ENCODE data around the gene CPLANE1. TPM values are rescaled to one million over a fixed set of nuclear protein-coding genes. Genes with fewer than 3 reads are reported as not detected.

Gene CPLANE1
- total and polyA plus RNA-seq, 7 experiments from 2014 or later, result 1.1 to 14.7 (median 9.0) TPM

DNA sequence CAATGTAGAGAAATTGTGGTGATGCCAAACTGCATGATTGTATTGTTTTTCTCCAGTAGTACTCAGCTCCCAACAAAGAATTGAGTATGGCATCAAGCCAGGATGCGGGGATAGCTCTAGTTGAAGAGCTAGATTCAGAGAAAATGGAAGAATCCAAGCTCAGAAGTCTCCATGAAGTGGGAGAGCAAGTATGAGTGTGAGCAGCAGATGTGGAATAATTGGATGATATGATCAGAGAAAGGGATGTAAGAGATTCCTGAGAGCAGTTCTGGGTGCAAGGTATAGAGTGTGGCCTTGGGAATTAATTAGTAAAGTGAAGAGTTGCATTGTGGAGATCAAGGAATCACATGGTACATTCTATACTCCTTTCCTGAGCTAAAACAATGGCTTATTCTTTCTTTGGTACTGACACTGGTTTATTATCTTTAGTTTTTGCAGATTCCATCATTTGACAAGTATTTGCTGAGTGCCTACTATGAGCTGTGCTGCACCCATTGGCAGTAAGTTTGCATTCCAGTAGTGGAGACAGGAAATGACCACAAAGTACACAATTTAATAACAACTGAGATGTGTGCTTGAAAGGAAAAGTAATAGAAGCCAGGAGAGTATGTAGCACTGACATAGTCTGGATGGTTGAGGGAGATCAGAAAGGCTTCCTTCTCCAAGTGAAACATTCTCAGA, 177.1 kb downstream of the CPLANE1 start:
- CTCF ChIA-PET, result no interaction called here
- POLR2A ChIA-PET, result no interaction called here
- intact Hi-C loops (cut with micrococcal nuclease), result loop anchor here in 1 of 2 donors (5.0 kb wide), 1 partner anchor 40 kb away; no protein-coding TSS in a partner anchor

DNA sequence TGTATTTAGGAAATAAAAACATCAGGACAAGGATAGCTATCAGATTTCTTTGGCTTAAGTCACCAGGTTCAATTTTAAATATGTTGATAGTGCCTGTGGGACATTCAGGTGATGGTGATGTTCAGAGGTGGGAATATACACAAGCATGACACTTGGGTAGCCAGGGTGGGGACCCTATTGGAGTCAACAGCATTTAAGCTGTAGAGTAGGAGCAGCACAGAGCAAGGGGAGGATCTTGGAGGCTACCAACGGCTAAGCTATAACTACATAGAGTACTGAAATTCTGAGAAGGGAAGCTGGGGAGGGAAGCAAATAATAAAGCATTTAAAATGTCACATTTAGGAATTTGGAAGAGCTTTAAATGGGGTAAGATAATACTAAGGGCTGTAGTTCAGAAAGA, 177.7 kb downstream of the CPLANE1 start:
- Mint-ChIP-seq H3K27me3 (no peaks in the 10 kb centered on the region), H3K9me3 (peaks cover 0 to 2% (median 0%) of the 10 kb centered on the region in 11 donors), H3K36me3 (peaks cover 0 to 2% (median 0%) of the 10 kb centered on the region in 5 donors), H3K4me1 (no peaks in the 10 kb centered on the region), H3K27ac (no peak overlapping the region), H3K4me3 (no peak overlapping the region)
- H3K36me3 ChIP-seq (ENCODE audit: control insufficient read depth in 2 of 3, insufficient read depth in 3 of 3, low read length in 3 of 3), result no peaks in the 10 kb centered on the region
- H3K27ac ChIP-seq (ENCODE audit: low read depth, low read length), result no peak overlapping the region
- no peaks in the 10 kb centered on the region for H3K27me3 ChIP-seq (ENCODE audit: control insufficient read depth in 2 of 2, insufficient read depth in 2 of 2, low read length in 2 of 2)
- ATAC-seq (no peak), DNase-seq (no peak)
- intact Hi-C loops (cut with micrococcal nuclease), result loop anchor here in 1 of 2 donors (5.0 kb wide), 1 partner anchor 41 kb away; no protein-coding TSS in a partner anchor
- ChIA-PET POLR2A (no interaction called here), CTCF (no interaction called here)
- H3K4me3 ChIP-seq (ENCODE audit: low read length), result no peak overlapping the region
- no peaks in the 10 kb centered on the region for H3K4me1 ChIP-seq (ENCODE audit: control insufficient read depth in 2 of 2, insufficient read depth in 2 of 2, low read length in 2 of 2)
- H3K9me3 ChIP-seq (ENCODE audit: control insufficient read depth in 2 of 3, low read length in 3 of 3), result no peaks in the 10 kb centered on the region

More for the DNA sequence above, 177.1 kb downstream of the CPLANE1 start:
- Mint-ChIP-seq H3K36me3 (peaks cover 0 to under 1% (median 0%) of the 10 kb centered on the region in 5 donors), H3K9me3 (peaks cover 0 to 2% (median 0%) of the 10 kb centered on the region in 11 donors), H3K4me3 (no peak overlapping the region), H3K27ac (no peak overlapping the region), H3K27me3 (no peaks in the 10 kb centered on the region), H3K4me1 (no peaks in the 10 kb centered on the region)
- no peak for ATAC-seq
- Histone ChIP-seq H3K4me1 (ENCODE audit: control insufficient read depth in 2 of 2, insufficient read depth in 2 of 2, low read length in 2 of 2) (no peaks in the 10 kb centered on the region), H3K27ac (ENCODE audit: low read depth, low read length) (no peak overlapping the region), H3K9me3 (ENCODE audit: control insufficient read depth in 2 of 3, low read length in 3 of 3) (no peaks in the 10 kb centered on the region), H3K36me3 (ENCODE audit: control insufficient read depth in 2 of 3, insufficient read depth in 3 of 3, low read length in 3 of 3) (no peaks in the 10 kb centered on the region), H3K27me3 (ENCODE audit: control insufficient read depth in 2 of 2, insufficient read depth in 2 of 2, low read length in 2 of 2) (no peaks in the 10 kb centered on the region), H3K4me3 (ENCODE audit: low read length) (no peak overlapping the region)
- no peak for DNase-seq

DNA sequence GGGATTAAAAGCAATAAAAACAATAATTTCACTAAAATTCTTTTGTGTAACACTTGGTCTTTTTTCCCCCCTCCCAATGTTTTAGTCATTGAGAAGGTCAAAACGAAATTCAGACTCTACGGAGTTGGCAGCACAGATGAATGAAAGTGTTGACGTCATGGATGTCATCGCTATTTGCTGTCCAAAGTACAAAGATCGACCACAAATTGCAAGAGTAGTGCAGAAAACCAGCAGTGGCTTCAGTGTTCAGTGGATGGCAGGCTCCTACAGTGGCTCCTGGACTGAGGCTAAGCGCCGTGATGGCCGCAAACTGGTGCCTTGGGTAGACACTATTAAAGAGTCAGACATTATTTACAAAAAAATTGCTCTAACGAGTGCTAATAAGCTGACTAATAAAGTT, 184.7 kb downstream of the CPLANE1 start:
- Mint-ChIP-seq H3K4me1 (no peaks in the 10 kb centered on the region), H3K9me3 (peaks cover 0 to 2% (median 0%) of the 10 kb centered on the region in 11 donors), H3K27ac (no peak overlapping the region), H3K36me3 (peaks cover 0 to 24% (median 19%) of the 10 kb centered on the region in 5 donors), H3K27me3 (no peaks in the 10 kb centered on the region), H3K4me3 (no peak overlapping the region)
- ATAC-seq, result no peak
- no peak for DNase-seq
- H3K9me3 ChIP-seq (ENCODE audit: control insufficient read depth in 2 of 3, low read length in 3 of 3), result no peaks in the 10 kb centered on the region
- no peak overlapping the region for H3K27ac ChIP-seq (ENCODE audit: low read depth, low read length)
- H3K36me3 ChIP-seq (ENCODE audit: control insufficient read depth in 2 of 3, insufficient read depth in 3 of 3, low read length in 3 of 3), result peaks cover 0 to 42% (median 0%) of the 10 kb centered on the region in 3 experiments
- H3K4me3 ChIP-seq (ENCODE audit: low read length), result no peak overlapping the region
- H3K4me1 ChIP-seq (ENCODE audit: control insufficient read depth in 2 of 2, insufficient read depth in 2 of 2, low read length in 2 of 2), result no peaks in the 10 kb centered on the region
- no peaks in the 10 kb centered on the region for H3K27me3 ChIP-seq (ENCODE audit: control insufficient read depth in 2 of 2, insufficient read depth in 2 of 2, low read length in 2 of 2)
- ChIA-PET POLR2A (no interaction called here), CTCF (no interaction called here)
- intact Hi-C loops (cut with micrococcal nuclease), result no loop called here

DNA sequence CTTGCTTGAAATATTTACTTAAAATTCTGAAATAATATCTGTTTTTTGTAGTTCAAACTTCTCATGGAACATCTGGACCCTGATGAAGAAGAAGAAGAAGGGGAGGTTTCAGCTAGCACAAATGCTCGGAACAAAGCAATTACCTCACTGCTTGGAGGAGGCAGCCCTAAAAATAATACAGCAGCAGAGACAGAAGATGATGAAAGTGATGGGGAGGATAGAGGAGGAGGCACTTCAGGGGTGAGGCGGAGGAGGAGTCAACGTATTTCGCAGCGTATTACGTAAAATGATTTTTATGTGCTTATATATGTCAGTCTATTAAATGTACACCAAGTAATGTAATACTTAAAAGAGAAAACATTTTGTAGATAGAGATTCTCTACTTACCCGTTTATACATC, 185.4 kb downstream of the CPLANE1 start:
- H3K27me3 ChIP-seq (ENCODE audit: control insufficient read depth in 2 of 2, insufficient read depth in 2 of 2, low read length in 2 of 2), result no peaks in the 10 kb centered on the region
- H3K27me3 Mint-ChIP-seq, result no peaks in the 10 kb centered on the region
- no peaks in the 10 kb centered on the region for H3K4me1 ChIP-seq (ENCODE audit: control insufficient read depth in 2 of 2, insufficient read depth in 2 of 2, low read length in 2 of 2)
- H3K4me3 Mint-ChIP-seq, result no peak overlapping the region
- ChIA-PET CTCF (no interaction called here), POLR2A (no interaction called here)
- no peaks in the 10 kb centered on the region for H3K9me3 ChIP-seq (ENCODE audit: control insufficient read depth in 2 of 3, low read length in 3 of 3)
- no peak overlapping the region for H3K4me3 ChIP-seq (ENCODE audit: low read length)
- H3K4me1 Mint-ChIP-seq, result no peaks in the 10 kb centered on the region
- peak overlapping the region in 1 of 9 donors; percentile 4 for H3K27ac Mint-ChIP-seq
- H3K9me3 Mint-ChIP-seq, result no peaks in the 10 kb centered on the region
- no peak overlapping the region for H3K27ac ChIP-seq (ENCODE audit: low read depth, low read length)
- no peak for ATAC-seq
- DNase-seq, result no peak
- intact Hi-C loops (cut with micrococcal nuclease), result no loop called here
- H3K36me3 Mint-ChIP-seq, result peaks cover 0 to 28% (median 21%) of the 10 kb centered on the region in 5 donors
- peaks cover 0 to 47% (median 0%) of the 10 kb centered on the region in 3 experiments for H3K36me3 ChIP-seq (ENCODE audit: control insufficient read depth in 2 of 3, insufficient read depth in 3 of 3, low read length in 3 of 3)

DNA sequence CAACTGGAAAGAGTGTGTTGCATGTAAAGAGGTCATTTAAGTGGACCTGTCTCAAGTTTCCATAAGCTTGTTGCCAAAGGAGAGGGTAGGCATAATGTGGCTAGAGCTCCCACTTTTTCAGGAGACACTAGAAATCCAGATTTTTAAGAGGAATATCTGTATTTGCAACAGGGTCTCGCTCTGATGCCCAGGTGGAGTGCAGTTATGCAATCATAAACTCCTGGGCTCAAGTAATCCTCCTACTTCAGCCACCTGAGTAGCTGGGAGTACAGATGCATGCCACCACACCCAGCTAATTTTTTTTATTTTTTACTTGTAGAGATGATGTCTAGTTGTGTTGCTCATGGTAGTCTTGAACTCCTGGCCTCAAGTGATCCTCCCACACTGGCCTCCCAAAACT, 189.1 kb downstream of the CPLANE1 start:
- H3K4me3 ChIP-seq (ENCODE audit: low read length), result no peak overlapping the region
- Mint-ChIP-seq H3K4me3 (no peak overlapping the region), H3K27me3 (no peaks in the 10 kb centered on the region), H3K9me3 (no peaks in the 10 kb centered on the region), H3K27ac (peak overlapping the region in 5 of 9 donors; percentile 14 to 56 (median 34)), H3K4me1 (peaks cover 0 to 14% (median 0%) of the 10 kb centered on the region in 7 donors), H3K36me3 (peaks cover 3 to 53% (median 29%) of the 10 kb centered on the region in 5 donors)
- no peaks in the 10 kb centered on the region for H3K4me1 ChIP-seq (ENCODE audit: control insufficient read depth in 2 of 2, insufficient read depth in 2 of 2, low read length in 2 of 2)
- H3K9me3 ChIP-seq (ENCODE audit: control insufficient read depth in 2 of 3, low read length in 3 of 3), result no peaks in the 10 kb centered on the region
- ATAC-seq (no peak), DNase-seq (no peak)
- peaks cover 8 to 70% (median 10%) of the 10 kb centered on the region in 3 experiments for H3K36me3 ChIP-seq (ENCODE audit: control insufficient read depth in 2 of 3, insufficient read depth in 3 of 3, low read length in 3 of 3)
- intact Hi-C loops (cut with micrococcal nuclease), result no loop called here
- no peaks in the 10 kb centered on the region for H3K27me3 ChIP-seq (ENCODE audit: control insufficient read depth in 2 of 2, insufficient read depth in 2 of 2, low read length in 2 of 2)
- no peak overlapping the region for H3K27ac ChIP-seq (ENCODE audit: low read depth, low read length)
- ChIA-PET POLR2A (no interaction called here), CTCF (no interaction called here)

DNA sequence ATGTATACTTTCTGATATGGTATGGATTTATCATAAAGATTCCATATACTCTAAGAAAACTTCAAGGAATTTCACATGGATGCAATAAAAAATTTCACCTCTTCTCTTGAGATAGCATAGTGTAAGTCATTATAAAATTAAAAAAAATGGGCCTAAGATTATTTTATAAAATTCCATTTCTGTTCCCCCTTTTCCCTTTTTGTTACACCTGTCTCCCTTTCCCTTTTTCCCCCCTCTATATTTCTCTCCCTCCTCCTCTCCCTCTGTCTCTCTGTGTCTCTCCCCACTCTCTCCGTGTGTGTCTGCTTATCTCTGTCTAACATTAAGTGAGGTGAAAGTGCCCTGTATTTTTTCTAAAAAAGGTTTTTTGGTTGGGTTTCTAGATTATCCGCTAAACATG, 192.4 kb downstream of the CPLANE1 start:
- no peaks in the 10 kb centered on the region for H3K9me3 ChIP-seq (ENCODE audit: control insufficient read depth in 2 of 3, low read length in 3 of 3)
- no peak for DNase-seq
- no peak for ATAC-seq
- Mint-ChIP-seq H3K4me3 (no peak overlapping the region), H3K9me3 (no peaks in the 10 kb centered on the region), H3K27ac (peak overlapping the region in 8 of 9 donors; percentile 4 to 75 (median 34)), H3K4me1 (peaks cover 0 to 14% (median 0%) of the 10 kb centered on the region in 7 donors), H3K36me3 (peaks cover 3 to 54% (median 27%) of the 10 kb centered on the region in 5 donors), H3K27me3 (no peaks in the 10 kb centered on the region)
- H3K36me3 ChIP-seq (ENCODE audit: control insufficient read depth in 2 of 3, insufficient read depth in 3 of 3, low read length in 3 of 3), result peaks cover 8 to 57% (median 29%) of the 10 kb centered on the region in 3 experiments
- no peaks in the 10 kb centered on the region for H3K27me3 ChIP-seq (ENCODE audit: control insufficient read depth in 2 of 2, insufficient read depth in 2 of 2, low read length in 2 of 2)
- intact Hi-C loops (cut with micrococcal nuclease), result loop anchor here in 1 of 2 donors (5.0 kb wide), 1 partner anchor 56 kb away; no protein-coding TSS in a partner anchor
- ChIA-PET CTCF (no interaction called here), POLR2A (no interaction called here)
- no peak overlapping the region for H3K4me3 ChIP-seq (ENCODE audit: low read length)
- no peak overlapping the region for H3K27ac ChIP-seq (ENCODE audit: low read depth, low read length)
- H3K4me1 ChIP-seq (ENCODE audit: control insufficient read depth in 2 of 2, insufficient read depth in 2 of 2, low read length in 2 of 2), result no peaks in the 10 kb centered on the region

Measured in naive thymus-derived CD4-positive, alpha-beta T cell (primary cell).